ENCODE data around the gene KRT27. TPM values are rescaled to one million over a fixed set of nuclear protein-coding genes. Genes with fewer than 3 reads are reported as not detected.
A peak's percentile ranks its signal among the peaks of the same experiment; 100 is the strongest.

KRT27 gene
- total and polyA plus RNA-seq, 2 experiments from 2014 or later: not detected

DNA sequence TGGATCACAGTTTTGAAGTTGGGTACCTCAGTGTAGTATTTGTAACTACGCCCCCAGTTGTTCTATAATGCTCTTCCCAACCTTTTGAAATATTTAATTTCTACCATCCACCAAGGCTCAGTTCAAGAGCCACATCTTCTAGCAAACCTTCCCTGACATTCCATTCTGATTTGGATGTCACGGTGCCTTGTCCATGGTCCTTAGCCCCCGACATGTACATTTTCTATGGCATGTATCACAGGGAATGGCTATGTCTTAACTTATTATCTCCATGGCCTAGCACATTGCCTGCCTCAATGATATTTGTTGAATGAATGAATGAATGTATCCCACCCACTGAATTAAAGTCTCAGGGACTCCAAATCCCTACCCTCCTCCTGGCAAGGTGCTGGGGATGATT lies 23.8 kb upstream of the KRT27 start:
- TF ChIP-seq NANOG (IDR thresholded peaks at IDR 0.05; ENCODE audit: borderline replicate concordance) (no peak), ZNF114 (CRISPR knock-in tag; IDR thresholded peaks at IDR 0.05) (no peak)
- TF ChIP-seq, protein P1, sequence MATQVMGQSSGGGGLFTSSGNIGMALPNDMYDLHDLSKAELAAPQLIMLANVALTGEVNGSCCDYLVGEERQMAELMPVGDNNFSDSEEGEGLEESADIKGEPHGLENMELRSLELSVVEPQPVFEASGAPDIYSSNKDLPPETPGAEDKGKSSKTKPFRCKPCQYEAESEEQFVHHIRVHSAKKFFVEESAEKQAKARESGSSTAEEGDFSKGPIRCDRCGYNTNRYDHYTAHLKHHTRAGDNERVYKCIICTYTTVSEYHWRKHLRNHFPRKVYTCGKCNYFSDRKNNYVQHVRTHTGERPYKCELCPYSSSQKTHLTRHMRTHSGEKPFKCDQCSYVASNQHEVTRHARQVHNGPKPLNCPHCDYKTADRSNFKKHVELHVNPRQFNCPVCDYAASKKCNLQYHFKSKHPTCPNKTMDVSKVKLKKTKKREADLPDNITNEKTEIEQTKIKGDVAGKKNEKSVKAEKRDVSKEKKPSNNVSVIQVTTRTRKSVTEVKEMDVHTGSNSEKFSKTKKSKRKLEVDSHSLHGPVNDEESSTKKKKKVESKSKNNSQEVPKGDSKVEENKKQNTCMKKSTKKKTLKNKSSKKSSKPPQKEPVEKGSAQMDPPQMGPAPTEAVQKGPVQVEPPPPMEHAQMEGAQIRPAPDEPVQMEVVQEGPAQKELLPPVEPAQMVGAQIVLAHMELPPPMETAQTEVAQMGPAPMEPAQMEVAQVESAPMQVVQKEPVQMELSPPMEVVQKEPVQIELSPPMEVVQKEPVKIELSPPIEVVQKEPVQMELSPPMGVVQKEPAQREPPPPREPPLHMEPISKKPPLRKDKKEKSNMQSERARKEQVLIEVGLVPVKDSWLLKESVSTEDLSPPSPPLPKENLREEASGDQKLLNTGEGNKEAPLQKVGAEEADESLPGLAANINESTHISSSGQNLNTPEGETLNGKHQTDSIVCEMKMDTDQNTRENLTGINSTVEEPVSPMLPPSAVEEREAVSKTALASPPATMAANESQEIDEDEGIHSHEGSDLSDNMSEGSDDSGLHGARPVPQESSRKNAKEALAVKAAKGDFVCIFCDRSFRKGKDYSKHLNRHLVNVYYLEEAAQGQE (IDR thresholded peaks at IDR 0.05; ENCODE audit: unreplicated experiment): peak; percentile 47
- 0 out of 3 replicates have a peak, but pooled peaks cover 4% of the 10 kb centered on the region for H3K9me3 Mint-ChIP-seq
- Histone ChIP-seq H4K20me1 (replicated peaks; ENCODE audit: insufficient read depth) (no peaks in the 10 kb centered on the region), H3K4me2 (no peak overlapping the region), H3K79me2 (replicated peaks; ENCODE audit: insufficient read depth) (no peaks in the 10 kb centered on the region), H3K4me3 (no peak overlapping the region), H3F3A (replicated peaks; ENCODE audit: low read depth) (no peaks in the 10 kb centered on the region), H3K36me3 (ENCODE audit: insufficient read depth) (no peaks in the 10 kb centered on the region), H3K4me1 (ENCODE audit: insufficient read depth) (no peaks in the 10 kb centered on the region), H3K27ac (ENCODE audit: low read depth) (no peak overlapping the region), H3K27me3 (ENCODE audit: insufficient read depth) (peaks cover 18% of the 10 kb centered on the region; the same call in 1 of the 2 replicates), H3K9me2 (ENCODE audit: insufficient read depth) (no peaks in the 10 kb centered on the region), H2AFZ (no peak overlapping the region)
- H3K4me1 Mint-ChIP-seq: peaks cover 3% of the 10 kb centered on the region
- no peaks in the 10 kb centered on the region for H3K27me3 Mint-ChIP-seq (ENCODE audit: insufficient read depth, low read depth, poor library complexity)
- no peak for ATAC-seq
- no peak overlapping the region for H3K4me3 Mint-ChIP-seq
- H3K27ac Mint-ChIP-seq: no peak overlapping the region
- H3K36me3 Mint-ChIP-seq (ENCODE audit: low read depth): no peaks in the 10 kb centered on the region
- DNase-seq (ENCODE audit: low spot score): no peak

DNA sequence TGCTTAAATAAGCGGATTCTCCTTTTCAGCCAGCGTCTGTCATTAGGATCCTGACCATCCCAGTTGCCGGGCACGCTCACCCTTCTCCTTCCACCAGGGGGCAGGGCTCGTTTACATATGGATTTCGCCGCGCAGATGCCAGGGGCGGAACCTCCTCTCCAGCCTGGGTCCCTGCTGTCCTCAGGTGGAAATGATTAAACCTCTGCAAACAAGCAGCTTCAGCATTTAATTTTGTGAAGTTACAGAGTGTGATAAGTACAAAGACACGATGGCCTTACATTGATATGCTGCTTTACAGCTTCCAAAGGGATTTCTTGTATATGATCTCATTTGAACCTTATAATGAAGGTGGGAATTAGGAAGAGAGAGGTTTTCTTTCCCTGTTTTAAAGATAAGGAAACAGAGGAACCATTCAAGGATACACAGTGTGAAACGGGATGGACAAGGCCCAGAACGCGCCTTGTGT lies 21.3 kb upstream of the KRT27 start:
- H3K4me3 Mint-ChIP-seq: no peak overlapping the region

More for the DNA sequence above, 21.3 kb upstream of the KRT27 start:
- no peaks in the 10 kb centered on the region for H3K36me3 ChIP-seq (ENCODE audit: insufficient read depth)
- ATAC-seq (peak; percentile 99), DNase-seq (ENCODE audit: low spot score) (peak; percentile 95)
- H3K9me2 ChIP-seq (ENCODE audit: insufficient read depth): no peaks in the 10 kb centered on the region
- TF ChIP-seq STAT1 (IDR thresholded peaks at IDR 0.05; ENCODE audit: unreplicated experiment): no peak
- no peak for TF ChIP-seq ZNF331 (CRISPR knock-in tag; IDR thresholded peaks at IDR 0.05; ENCODE audit: low read depth)
- TF ChIP-seq, protein P2, sequence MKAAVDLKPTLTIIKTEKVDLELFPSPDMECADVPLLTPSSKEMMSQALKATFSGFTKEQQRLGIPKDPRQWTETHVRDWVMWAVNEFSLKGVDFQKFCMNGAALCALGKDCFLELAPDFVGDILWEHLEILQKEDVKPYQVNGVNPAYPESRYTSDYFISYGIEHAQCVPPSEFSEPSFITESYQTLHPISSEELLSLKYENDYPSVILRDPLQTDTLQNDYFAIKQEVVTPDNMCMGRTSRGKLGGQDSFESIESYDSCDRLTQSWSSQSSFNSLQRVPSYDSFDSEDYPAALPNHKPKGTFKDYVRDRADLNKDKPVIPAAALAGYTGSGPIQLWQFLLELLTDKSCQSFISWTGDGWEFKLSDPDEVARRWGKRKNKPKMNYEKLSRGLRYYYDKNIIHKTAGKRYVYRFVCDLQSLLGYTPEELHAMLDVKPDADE (IDR thresholded peaks at IDR 0.05): no peak
- no peak for TF ChIP-seq NANOG (IDR thresholded peaks at IDR 0.05; ENCODE audit: borderline replicate concordance)
- TF ChIP-seq, protein P3, sequence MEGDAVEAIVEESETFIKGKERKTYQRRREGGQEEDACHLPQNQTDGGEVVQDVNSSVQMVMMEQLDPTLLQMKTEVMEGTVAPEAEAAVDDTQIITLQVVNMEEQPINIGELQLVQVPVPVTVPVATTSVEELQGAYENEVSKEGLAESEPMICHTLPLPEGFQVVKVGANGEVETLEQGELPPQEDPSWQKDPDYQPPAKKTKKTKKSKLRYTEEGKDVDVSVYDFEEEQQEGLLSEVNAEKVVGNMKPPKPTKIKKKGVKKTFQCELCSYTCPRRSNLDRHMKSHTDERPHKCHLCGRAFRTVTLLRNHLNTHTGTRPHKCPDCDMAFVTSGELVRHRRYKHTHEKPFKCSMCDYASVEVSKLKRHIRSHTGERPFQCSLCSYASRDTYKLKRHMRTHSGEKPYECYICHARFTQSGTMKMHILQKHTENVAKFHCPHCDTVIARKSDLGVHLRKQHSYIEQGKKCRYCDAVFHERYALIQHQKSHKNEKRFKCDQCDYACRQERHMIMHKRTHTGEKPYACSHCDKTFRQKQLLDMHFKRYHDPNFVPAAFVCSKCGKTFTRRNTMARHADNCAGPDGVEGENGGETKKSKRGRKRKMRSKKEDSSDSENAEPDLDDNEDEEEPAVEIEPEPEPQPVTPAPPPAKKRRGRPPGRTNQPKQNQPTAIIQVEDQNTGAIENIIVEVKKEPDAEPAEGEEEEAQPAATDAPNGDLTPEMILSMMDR (conservative IDR thresholded peaks at IDR 0.05; ENCODE audit: low read depth in 2 of 2): peak; percentile 90 to 91
- no peak for TF ChIP-seq JUNB (IDR thresholded peaks at IDR 0.05; ENCODE audit: unreplicated experiment)
- TF ChIP-seq, protein P1 (IDR thresholded peaks at IDR 0.05; ENCODE audit: unreplicated experiment): no peak
- Mint-ChIP-seq H3K4me1 (peaks cover 3% of the 10 kb centered on the region), H3K27me3 (ENCODE audit: insufficient read depth, low read depth, poor library complexity) (peaks cover 5% of the 10 kb centered on the region), H3K27ac (no peak overlapping the region), H3K9me3 (0 out of 3 replicates have a peak, but pooled peaks cover 4% of the 10 kb centered on the region), H3K36me3 (ENCODE audit: low read depth) (no peaks in the 10 kb centered on the region)
- no peaks in the 10 kb centered on the region for H4K20me1 ChIP-seq (replicated peaks; ENCODE audit: insufficient read depth)
- no peak overlapping the region for H2AFZ ChIP-seq
- H3K79me2 ChIP-seq (replicated peaks; ENCODE audit: insufficient read depth): no peaks in the 10 kb centered on the region
- no peak overlapping the region for H3K4me2 ChIP-seq
- H3K4me3 ChIP-seq: no peak overlapping the region
- H3F3A ChIP-seq (replicated peaks; ENCODE audit: low read depth): no peaks in the 10 kb centered on the region
- H3K27ac ChIP-seq (ENCODE audit: low read depth): no peak overlapping the region
- no peaks in the 10 kb centered on the region for H3K4me1 ChIP-seq (ENCODE audit: insufficient read depth)
- 0 out of 2 replicates have a peak, but pooled peaks cover 3% of the 10 kb centered on the region for H3K27me3 ChIP-seq (ENCODE audit: insufficient read depth)
